IPS-20b (cell line): ENCODE measurements around the gene LSM2.
A peak's percentile ranks its signal among the peaks of the same experiment; 100 is the strongest.
"Not testable (repeated sequence)": the region's sequence is repeated elsewhere in the genome, so short reads cannot be mapped to it uniquely, and the experiment has no call there.

Source experiments
- H3K27ac ChIP-seq: one replicate; pipeline ENCODE4 v1.5.1; 2013; ENCODE audit warnings: low read length
- H3K27me3 ChIP-seq: 2 replicates; pipeline ENCODE4 v1.6.1; 2013; ENCODE audit warnings: mild to moderate bottlenecking, low read length, inconsistent platforms; ENCODE audit not compliant: insufficient read depth
- H3K36me3 ChIP-seq: 2 replicates; pipeline ENCODE4 v1.6.1; 2013; ENCODE audit warnings: low read depth, mild to moderate bottlenecking, inconsistent platforms, low read length, moderate library complexity; ENCODE audit not compliant: insufficient read depth
- H3K4me1 ChIP-seq: 2 replicates; pipeline ENCODE4 v1.6.1; 2013; ENCODE audit warnings: mild to moderate bottlenecking, control low read depth, inconsistent platforms, low read length, moderate library complexity; ENCODE audit not compliant: insufficient read depth
- H3K4me3 ChIP-seq: 2 replicates; pipeline ENCODE4 v1.5.1; 2013; ENCODE audit warnings: mild to moderate bottlenecking, low read length, inconsistent platforms
- H3K9ac ChIP-seq: 2 replicates; pipeline ENCODE4 v1.6.1; 2013; ENCODE audit warnings: low read depth, mild to moderate bottlenecking, inconsistent platforms, low read length, moderate library complexity
- H3K9me3 ChIP-seq: 2 replicates; pipeline ENCODE4 v1.6.1; 2013; ENCODE audit warnings: mild to moderate bottlenecking, low read depth, low read length, inconsistent platforms; ENCODE audit not compliant: insufficient read depth

Gene LSM2

DNA sequence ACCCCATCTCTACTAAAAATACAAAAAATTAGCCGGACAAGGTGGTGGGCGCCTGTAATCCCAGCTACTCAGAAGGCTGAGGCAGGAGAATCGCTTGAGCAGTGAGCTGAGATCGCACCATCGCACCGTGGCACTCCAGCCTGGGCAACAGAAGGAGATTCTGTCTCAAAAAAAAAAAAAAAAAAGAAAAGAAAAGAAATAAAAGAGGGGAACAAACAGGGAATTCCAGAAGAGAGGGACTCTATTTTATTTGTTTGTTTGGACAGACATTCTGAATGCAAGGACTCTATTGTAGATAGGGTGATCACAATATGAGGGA is 12.9 kb downstream of the LSM2 start:
- H3K27ac ChIP-seq, H3K9me3 ChIP-seq, H3K27me3 ChIP-seq, H3K4me1 ChIP-seq: not testable (repeated sequence)
- Histone ChIP-seq H3K4me3 (peak overlapping the region; percentile 96), H3K9ac (peak overlapping the region; percentile 99; the same call in 1 of the 2 replicates), H3K36me3 (peaks cover 59% of the 10 kb centered on the region)

DNA sequence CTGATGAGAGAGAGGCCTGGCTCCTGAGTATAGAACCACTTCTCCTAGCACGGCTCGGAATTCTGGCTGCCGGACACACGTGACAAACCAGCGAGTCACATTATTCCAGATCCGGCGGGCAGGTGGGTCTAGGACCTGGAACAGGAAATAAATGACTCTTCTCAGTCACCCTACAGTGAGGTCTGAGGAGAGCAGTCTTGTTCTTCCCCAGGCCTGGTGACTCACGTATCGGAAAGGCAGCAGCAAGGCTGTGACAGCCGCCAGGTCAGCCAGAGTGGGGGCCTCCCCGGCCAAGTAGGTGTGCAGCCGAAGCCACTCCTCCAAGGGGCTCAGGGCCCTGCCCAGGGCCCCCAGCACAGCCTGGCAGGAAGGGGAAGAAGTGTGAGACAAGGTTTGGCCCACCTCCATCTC is 14.0 kb downstream of the LSM2 start:
- Histone ChIP-seq H3K27me3 (no peaks in the 10 kb centered on the region), H3K4me1 (no peaks in the 10 kb centered on the region), H3K27ac (no peak overlapping the region), H3K9me3 (no peaks in the 10 kb centered on the region), H3K9ac (no peak overlapping the region), H3K36me3 (peaks cover 53% of the 10 kb centered on the region), H3K4me3 (no peak overlapping the region)

DNA sequence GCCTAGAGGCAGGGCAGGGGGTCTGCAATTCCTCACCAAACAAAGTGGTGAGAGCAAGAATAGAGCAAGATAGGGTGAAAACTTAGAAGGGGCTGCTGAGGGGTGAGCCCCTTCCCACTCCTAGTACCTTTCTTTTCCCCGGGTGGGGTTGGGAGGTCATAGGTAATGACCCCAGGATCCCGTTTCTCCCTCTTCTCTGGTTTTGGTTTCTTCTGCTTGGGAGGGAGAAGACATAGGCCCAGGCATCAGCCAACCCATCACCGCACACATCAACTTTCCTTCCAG is 14.7 kb downstream of the LSM2 start:
- Histone ChIP-seq H3K9ac (no peak overlapping the region), H3K36me3 (peaks cover 50% of the 10 kb centered on the region), H3K9me3 (no peaks in the 10 kb centered on the region), H3K4me1 (no peaks in the 10 kb centered on the region), H3K27ac (no peak overlapping the region), H3K4me3 (no peak overlapping the region), H3K27me3 (no peaks in the 10 kb centered on the region)

DNA sequence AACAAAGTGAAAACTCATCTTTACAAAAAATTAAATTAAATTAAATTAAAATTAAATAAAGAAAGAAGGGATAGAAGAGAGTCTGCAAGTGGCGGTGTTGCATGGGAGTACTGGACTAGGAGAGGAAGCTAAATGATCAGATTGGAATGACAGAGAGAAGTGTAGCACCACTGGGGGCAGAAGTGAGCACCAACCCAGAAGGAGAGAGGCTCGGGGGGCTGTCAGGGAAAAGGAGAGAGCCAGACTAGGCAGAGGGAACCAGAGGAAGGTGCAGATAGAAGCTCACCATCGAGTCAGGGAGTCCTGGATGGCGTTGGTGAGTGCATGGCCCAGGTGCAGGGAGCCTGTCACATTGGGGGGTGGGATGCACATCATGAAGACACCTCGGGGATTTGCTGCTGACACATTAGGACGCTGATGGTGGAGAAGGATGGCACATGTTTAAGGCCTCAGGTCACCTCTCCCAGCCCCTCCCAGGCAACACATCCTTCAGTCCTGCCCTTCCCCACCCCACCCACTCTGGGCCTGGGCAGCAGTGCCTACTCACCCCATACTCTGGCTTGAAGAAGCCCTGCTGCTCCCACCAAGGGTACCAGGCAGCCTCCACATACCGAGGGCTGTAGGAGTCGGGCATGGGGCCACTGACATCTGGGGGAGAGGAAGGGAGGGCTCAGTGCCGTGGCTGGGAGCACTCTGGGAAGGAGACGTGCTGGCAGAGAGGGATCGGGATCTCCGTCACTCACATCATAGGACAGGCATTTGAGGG is 15.3 kb downstream of the LSM2 start:
- no peak overlapping the region for H3K27ac ChIP-seq
- no peak overlapping the region for H3K4me3 ChIP-seq
- no peaks in the 10 kb centered on the region for H3K4me1 ChIP-seq
- peaks cover 49% of the 10 kb centered on the region for H3K36me3 ChIP-seq
- no peaks in the 10 kb centered on the region for H3K27me3 ChIP-seq
- no peak overlapping the region for H3K9ac ChIP-seq
- no peaks in the 10 kb centered on the region for H3K9me3 ChIP-seq

DNA sequence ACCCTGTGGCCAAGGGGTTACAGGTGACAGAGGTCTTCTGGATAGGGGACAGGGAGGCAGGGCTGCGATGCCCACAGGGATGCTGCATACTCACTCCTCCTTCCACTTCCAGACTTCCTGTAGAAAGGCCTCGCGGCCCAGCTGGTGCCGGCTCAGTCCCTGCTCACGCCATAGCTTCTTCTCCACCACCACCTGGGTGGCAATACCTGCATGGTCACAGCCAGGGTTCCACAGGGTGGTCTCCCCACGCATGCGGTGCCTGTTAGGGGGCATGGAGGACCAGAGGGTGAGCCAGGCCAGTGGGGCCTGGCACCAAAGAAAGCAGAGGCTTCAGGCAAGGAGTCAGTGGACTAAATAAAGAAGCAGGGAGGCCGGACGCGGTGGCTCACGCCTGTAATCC is 21.3 kb downstream of the LSM2 start:
- Histone ChIP-seq H3K27ac (no peak overlapping the region), H3K4me3 (no peak overlapping the region), H3K36me3 (peaks cover 80% of the 10 kb centered on the region), H3K4me1 (no peaks in the 10 kb centered on the region), H3K9ac (no peak overlapping the region), H3K9me3 (no peaks in the 10 kb centered on the region), H3K27me3 (no peaks in the 10 kb centered on the region)

DNA sequence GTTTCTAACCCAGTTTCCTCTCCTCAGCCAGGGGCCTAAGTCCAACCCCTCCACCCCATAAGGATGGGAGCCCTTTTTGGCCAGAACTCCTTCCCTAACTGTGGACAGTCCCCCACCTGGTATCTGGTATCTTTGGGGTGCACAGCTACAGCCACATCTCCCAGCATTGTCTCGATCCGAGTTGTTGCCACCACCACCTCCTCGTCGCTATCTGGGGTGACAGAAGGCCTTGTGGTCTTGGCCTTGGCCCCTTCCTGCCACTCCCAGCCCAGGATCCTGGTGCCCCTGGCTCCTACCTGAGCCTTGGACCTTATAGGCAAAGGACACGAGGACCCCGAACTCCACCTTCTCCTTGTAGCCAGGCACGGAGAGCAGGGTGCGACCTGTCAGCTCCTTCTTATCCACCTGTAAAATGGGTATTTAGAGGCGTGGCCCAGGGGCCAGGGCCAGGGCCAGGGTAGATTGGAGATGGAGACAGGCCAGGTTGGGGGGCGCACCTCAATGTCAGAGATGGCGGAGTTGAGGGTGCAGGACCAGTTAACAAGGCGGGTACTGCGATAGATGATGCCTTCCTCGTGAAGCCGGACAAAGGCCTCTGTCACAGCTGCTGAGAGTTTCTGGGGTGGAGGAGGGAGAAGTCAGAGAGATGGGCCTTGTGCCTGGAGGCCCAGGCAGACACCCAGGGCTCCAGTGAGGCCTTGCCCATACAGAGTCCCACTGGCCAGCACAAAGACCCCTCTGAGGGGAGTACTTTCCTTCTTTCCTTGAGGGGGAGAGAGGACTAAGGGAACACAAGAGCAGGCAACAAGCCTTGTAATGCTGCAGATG is 22.5 kb downstream of the LSM2 start:
- Histone ChIP-seq H3K9ac (no peak overlapping the region), H3K36me3 (peaks cover 82% of the 10 kb centered on the region), H3K9me3 (no peaks in the 10 kb centered on the region), H3K4me1 (no peaks in the 10 kb centered on the region), H3K27me3 (no peaks in the 10 kb centered on the region), H3K27ac (no peak overlapping the region), H3K4me3 (no peak overlapping the region)

DNA sequence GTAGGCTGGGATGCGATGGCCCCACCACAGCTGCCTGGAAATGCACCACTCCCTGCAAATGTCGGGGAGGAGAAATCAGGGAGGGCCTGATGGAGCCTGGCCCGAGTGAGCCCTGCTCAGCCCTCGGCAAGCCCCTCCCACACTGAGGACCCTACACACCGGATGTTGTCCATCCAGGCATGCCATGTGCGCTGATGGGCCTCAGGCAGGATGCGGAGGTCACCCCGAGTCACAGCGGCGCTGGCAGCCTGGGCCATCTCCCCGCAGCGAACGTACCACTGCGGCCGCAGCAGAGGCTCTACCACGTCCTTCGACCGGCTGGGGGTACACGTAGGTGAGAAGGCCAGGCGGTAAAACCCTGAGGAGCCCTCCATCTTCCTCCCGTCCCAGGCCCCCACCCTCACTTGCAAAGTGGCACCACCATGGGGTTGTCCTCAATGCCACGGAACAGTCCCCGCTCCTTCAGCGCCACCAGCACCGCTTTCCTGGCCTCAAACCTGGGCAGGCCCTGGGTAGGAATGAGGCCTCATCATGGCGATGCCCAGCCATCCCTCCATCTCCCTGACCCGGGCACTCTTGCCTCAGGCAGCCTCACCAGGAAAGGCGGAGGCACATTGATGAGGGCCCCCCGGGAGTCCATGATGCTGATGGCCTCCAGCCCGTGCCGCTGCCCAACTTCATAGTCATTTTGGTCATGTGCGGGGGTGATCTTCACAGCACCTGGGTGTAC is 24.5 kb downstream of the LSM2 start:
- Histone ChIP-seq H3K9ac (no peak overlapping the region), H3K9me3 (no peaks in the 10 kb centered on the region), H3K4me1 (no peaks in the 10 kb centered on the region), H3K27ac (no peak overlapping the region), H3K27me3 (no peaks in the 10 kb centered on the region), H3K36me3 (peaks cover 86% of the 10 kb centered on the region), H3K4me3 (no peak overlapping the region)

DNA sequence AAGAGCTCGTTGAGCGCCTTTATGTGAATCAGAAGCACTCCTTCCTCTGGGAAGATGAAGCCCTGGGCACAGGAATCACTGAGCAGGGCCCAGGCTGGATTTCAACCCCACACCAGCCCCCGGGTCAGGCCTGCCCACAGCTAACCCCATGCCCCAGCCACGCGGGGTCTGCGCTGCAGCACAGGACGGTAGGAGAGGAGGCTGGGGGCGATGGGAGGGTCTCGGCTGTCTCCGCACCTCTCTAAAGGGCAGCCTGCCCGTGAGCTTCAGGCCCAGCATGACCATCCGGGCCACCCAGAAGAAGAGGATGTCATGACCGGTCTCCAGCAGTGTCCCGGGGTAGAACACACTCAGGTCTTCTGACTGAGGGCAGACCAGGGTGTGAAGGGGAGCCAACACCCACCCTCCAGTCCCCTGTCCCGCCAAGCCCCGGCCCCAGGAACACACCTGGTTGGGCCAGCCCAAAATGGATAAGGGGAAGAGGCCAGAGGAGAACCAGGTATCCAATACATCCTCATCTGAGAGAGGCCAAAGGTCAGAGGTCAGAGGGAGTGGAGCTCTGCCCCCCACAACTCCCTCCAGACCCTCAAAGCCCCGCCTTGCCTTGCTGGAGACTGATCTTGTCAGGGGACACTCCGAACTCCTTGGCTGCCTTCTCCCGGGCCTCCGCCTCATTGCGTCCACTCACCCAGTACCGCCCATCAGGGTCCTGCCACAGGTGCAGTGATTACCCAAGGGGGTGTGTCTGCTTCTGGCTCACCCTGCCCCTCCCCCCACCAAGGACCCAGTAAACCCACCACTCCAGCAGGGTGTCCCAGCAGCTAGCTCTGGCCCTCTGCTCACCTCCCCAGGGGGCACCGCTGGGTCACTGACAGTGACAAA is 25.3 kb downstream of the LSM2 start:
- no peak overlapping the region for H3K27ac ChIP-seq
- no peaks in the 10 kb centered on the region for H3K4me1 ChIP-seq
- no peaks in the 10 kb centered on the region for H3K27me3 ChIP-seq
- no peaks in the 10 kb centered on the region for H3K9me3 ChIP-seq
- H3K9ac ChIP-seq = no peak overlapping the region
- peaks cover 80% of the 10 kb centered on the region for H3K36me3 ChIP-seq
- H3K4me3 ChIP-seq = no peak overlapping the region

DNA sequence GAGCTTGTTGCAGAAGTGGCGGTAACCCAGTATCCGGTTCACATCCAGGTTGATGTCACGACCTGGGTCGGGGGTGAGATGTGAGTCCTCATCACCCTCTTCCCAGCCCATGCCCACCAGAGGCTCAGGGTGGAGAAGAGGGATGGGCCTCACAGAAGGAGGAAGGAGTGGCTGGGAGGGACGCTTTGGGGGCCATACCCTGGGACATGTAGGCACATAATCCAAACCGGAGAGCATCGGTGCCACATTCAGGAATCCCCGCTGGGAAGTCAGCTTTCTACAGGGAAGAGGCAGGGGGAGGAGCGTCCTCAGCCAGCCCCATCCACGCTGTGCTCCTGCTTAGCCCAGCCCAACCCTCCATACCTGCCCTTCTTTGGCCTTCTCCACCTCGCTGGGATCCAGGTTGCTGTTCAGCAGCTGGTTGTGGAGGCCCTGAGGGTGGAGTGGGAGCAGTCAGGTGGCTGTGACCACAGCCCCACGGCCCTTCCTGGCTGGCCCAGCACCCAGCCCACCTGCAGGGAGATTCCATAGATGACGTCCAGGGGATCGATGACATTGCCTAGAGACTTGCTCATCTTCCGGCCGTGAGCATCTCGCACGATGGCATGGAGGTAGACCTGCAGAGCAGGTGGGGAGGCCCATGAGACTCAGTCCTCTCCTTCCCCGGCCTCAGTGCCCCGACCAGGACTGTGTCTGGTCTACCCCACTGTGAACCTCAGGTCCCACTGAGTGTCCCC is 26.1 kb downstream of the LSM2 start:
- H3K27me3 ChIP-seq = no peaks in the 10 kb centered on the region
- H3K9me3 ChIP-seq = no peaks in the 10 kb centered on the region
- H3K4me3 ChIP-seq = no peak overlapping the region
- H3K9ac ChIP-seq = no peak overlapping the region
- H3K27ac ChIP-seq = no peak overlapping the region
- H3K4me1 ChIP-seq = no peaks in the 10 kb centered on the region
- H3K36me3 ChIP-seq = peaks cover 79% of the 10 kb centered on the region

DNA sequence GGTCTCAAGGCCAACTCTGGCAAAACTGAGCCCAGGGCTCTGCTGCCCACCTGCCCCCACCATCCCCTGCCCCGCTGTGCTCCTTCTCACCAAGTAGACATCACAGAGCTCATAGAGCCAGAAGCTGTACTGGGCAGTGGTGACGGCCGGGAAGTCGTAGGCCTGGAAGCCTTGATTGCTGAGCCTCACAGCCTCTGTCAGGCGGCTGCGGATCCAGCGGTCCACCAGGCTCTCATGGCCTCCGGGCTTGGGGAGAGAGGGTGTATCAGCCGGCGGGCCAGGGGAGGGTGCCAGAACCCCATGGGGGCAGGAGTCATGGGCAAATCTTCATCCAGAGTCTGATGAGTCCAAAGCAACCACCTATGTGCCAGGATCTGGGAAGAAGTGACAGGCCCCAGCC is 26.9 kb downstream of the LSM2 start:
- no peaks in the 10 kb centered on the region for H3K9me3 ChIP-seq
- no peak overlapping the region for H3K9ac ChIP-seq
- H3K27me3 ChIP-seq = no peaks in the 10 kb centered on the region
- no peak overlapping the region for H3K27ac ChIP-seq
- no peak overlapping the region for H3K4me3 ChIP-seq
- no peaks in the 10 kb centered on the region for H3K4me1 ChIP-seq
- H3K36me3 ChIP-seq = peaks cover 71% of the 10 kb centered on the region
